K562 (cell line): ENCODE results near the gene SLAIN2. TPM values are rescaled to one million over a fixed set of nuclear protein-coding genes. Genes with fewer than 3 reads are reported as not detected.

ENCODE experiments used
- ATAC-seq: fragments of 200-7000 bp; cut with Tn5 transposase; 3 replicates; pipeline ENCODE4 v1.9.1; 2020; ENCODE audit warnings: moderate library complexity
- BruUV-seq: library from RNA; stranded (reverse); fragments of 400-500 nt; replicated peaks from 2 replicates; lab custom pipeline; 2021; lab: Mats Ljungman, UMichigan
- CTCF ChIA-PET: fragments of 300-600 bp; formaldehyde crosslinking; extraction: SDS; loops from one replicate; lab custom pipeline; 2021; ENCODE audit warnings: low intra/inter-chr PET ratio; lab: Yijun Ruan, JAX
- POLR2A ChIA-PET: fragments of 300-600, 350-650 bp; sonication (Branson Sonifier 250); formaldehyde crosslinking; extraction: SDS; loops from one replicate; lab custom pipeline; 2021; ENCODE audit warnings: antibody characterized with exemption, inconsistent platforms; lab: Yijun Ruan, JAX
- DNase-seq, 4 experiments: peaks; one replicate each; pipeline versions ENCODE4 v3.0.0 to v3.0.0-alpha.2; 2011 to 2018; ENCODE audit warnings: low spot score in 3 of 4, mixed read lengths in 3 of 4; ENCODE audit errors: extremely low read depth in 1 of 4
- FAIRE-seq: peaks from 2 replicates; lab custom pipeline; 2011; peaks lifted over from hg19 to GRCh38; lab: Jason Lieb, UNC
- H2AFZ ChIP-seq: 2 replicates; pipeline ENCODE4 v1.6.0; 2011; ENCODE audit warnings: low read depth, low read length, control low read depth, inconsistent platforms
- H3K27ac ChIP-seq: fragments of 200-600 bp; 3 replicates; pipeline ENCODE4 v1.8.0; 2011; ENCODE audit warnings: low read depth, mild to moderate bottlenecking, control low read depth, inconsistent platforms, low read length, moderate library complexity, mixed read lengths; ENCODE audit errors: extremely low read depth
- H3K27me3 ChIP-seq, 2 experiments: fragments of 300-600 bp in 1 of 2; 2 replicates in 1 of 2; 3 replicates in 1 of 2; pipeline versions ENCODE4 v1.6.0 to v1.8.0; 2011; ENCODE audit warnings: inconsistent platforms in 2 of 2, low read length in 2 of 2, mild to moderate bottlenecking in 1 of 2, mixed read lengths in 1 of 2, moderate library complexity in 1 of 2; ENCODE audit not compliant: control insufficient read depth in 2 of 2, insufficient read depth in 2 of 2
- H3K36me3 ChIP-seq: fragments of 300-600 bp; 3 replicates; pipeline ENCODE4 v1.8.0; 2011; ENCODE audit warnings: mild to moderate bottlenecking, low read length, inconsistent platforms; ENCODE audit not compliant: control insufficient read depth, insufficient read depth
- H3K4me1 ChIP-seq, 2 experiments: fragments of 200-600 bp in 1 of 2; replicated peaks in 1 of 2; 2 replicates in 1 of 2; 3 replicates in 1 of 2; pipeline versions ENCODE4 v1.5.1 to v1.8.0; 2011; ENCODE audit warnings: inconsistent platforms in 2 of 2, low read length in 2 of 2, mild to moderate bottlenecking in 1 of 2, mixed read lengths in 1 of 2, moderate library complexity in 1 of 2; ENCODE audit not compliant: control insufficient read depth in 2 of 2, insufficient read depth in 2 of 2
- H3K4me2 ChIP-seq: 2 replicates; pipeline ENCODE4 v1.6.1; 2011; ENCODE audit warnings: low read length, control low read depth, inconsistent platforms, mixed read lengths; ENCODE audit not compliant: insufficient read depth
- H3K4me3 ChIP-seq: fragments of 200-600 bp; sonication (generic), shearing (Covaris generic); 2 replicates; pipeline ENCODE4 v1.5.1; 2016; ENCODE audit warnings: control low read depth, inconsistent platforms
- H3K79me2 ChIP-seq: fragments of 200-600 bp; 3 replicates; pipeline ENCODE4 v1.8.0; 2011; ENCODE audit warnings: low read length, inconsistent platforms; ENCODE audit not compliant: control insufficient read depth, insufficient read depth
- H3K9ac ChIP-seq, 2 experiments: 2 replicates each; pipeline versions ENCODE4 v1.6.0 to v1.6.1; 2011; ENCODE audit warnings: low read depth in 2 of 2, low read length in 2 of 2, control low read depth in 1 of 2, inconsistent platforms in 1 of 2, mild to moderate bottlenecking in 1 of 2, mixed read lengths in 1 of 2; ENCODE audit not compliant: insufficient read depth in 1 of 2
- H3K9me1 ChIP-seq: one replicate; pipeline ENCODE4 v1.6.0; 2011; ENCODE audit warnings: inconsistent platforms, mild to moderate bottlenecking, low read length, moderate library complexity; ENCODE audit not compliant: control insufficient read depth, insufficient read depth
- H3K9me3 ChIP-seq: replicated peaks from 2 replicates; pipeline ENCODE4 v1.5.1; 2011; ENCODE audit warnings: low read depth, low read length, inconsistent platforms; ENCODE audit not compliant: control insufficient read depth, insufficient read depth
- H4K20me1 ChIP-seq: replicated peaks from 2 replicates; pipeline ENCODE4 v1.6.1; 2011; ENCODE audit warnings: low read length, inconsistent platforms, mixed read lengths; ENCODE audit not compliant: control insufficient read depth, insufficient read depth
- ATF1 ChIP-seq, 2 experiments: fragments of 450-650 bp in 1 of 2; IDR thresholded peaks; 2 replicates each; pipeline ENCODE4 v1.6.1; 2016; ENCODE audit warnings: missing compliant biosample characterization in 1 of 2, missing genetic modification characterization in 1 of 2
- CCNT2 ChIP-seq: IDR thresholded peaks from 2 replicates; pipeline ENCODE4 v1.6.1; 2011; ENCODE audit warnings: borderline replicate concordance, low read depth, mild to moderate bottlenecking, moderate library complexity, mixed read lengths, low read length; ENCODE audit not compliant: insufficient read length; ENCODE audit errors: extremely low read depth
- MED1 ChIP-seq: sonication (generic); formaldehyde crosslinking; IDR thresholded peaks from 2 replicates; pipeline ENCODE4 v1.8.1; 2023; ENCODE audit warnings: missing genetic modification reagents, borderline replicate concordance
- NR2F6 ChIP-seq: fragments of 450-650 bp; formaldehyde crosslinking; IDR thresholded peaks from 2 replicates; pipeline ENCODE4 v1.4.0; 2020; ENCODE audit warnings: mild to moderate bottlenecking
- POLR2G ChIP-seq: fragments of 200-400 bp; formaldehyde crosslinking; IDR thresholded peaks from 2 replicates; pipeline ENCODE4 v1.6.1; 2017; ENCODE audit warnings: low read depth, mild to moderate bottlenecking, antibody characterized with exemption, low read length, moderate library complexity
- POLR3G ChIP-seq: IDR thresholded peaks from 2 replicates; pipeline ENCODE4 v1.6.1; 2011; ENCODE audit not compliant: insufficient read length, insufficient replicate concordance; ENCODE audit errors: extremely low read depth
- STAG1 ChIP-seq: sonication (generic); formaldehyde crosslinking; IDR thresholded peaks from 2 replicates; pipeline ENCODE4 v1.5.0; 2020; ENCODE audit warnings: missing genetic modification reagents, borderline replicate concordance
- TAF7 ChIP-seq: fragments of 450-650 bp; IDR thresholded peaks from 2 replicates; pipeline ENCODE4 v1.6.1; 2016; ENCODE audit warnings: missing genetic modification characterization, missing compliant biosample characterization
- TEAD1 ChIP-seq, 2 experiments: fragments of 450-650 bp in 1 of 2; sonication (generic) in 1 of 2; formaldehyde crosslinking; IDR thresholded peaks; 2 replicates each; pipeline versions ENCODE4 v1.4.0 to v1.8.0; 2020 to 2022; ENCODE audit warnings: mild to moderate bottlenecking in 2 of 2, missing genetic modification reagents in 1 of 2
- ZBED1 ChIP-seq: IDR thresholded peaks from 2 replicates; pipeline ENCODE4 v1.6.1; 2014
- ZBTB17 ChIP-seq: fragments of 450-650 bp; formaldehyde crosslinking; IDR thresholded peaks from 2 replicates; pipeline ENCODE4 v1.4.0; 2020; ENCODE audit warnings: mild to moderate bottlenecking
- ZFX ChIP-seq: sonication (generic); formaldehyde crosslinking; IDR thresholded peaks from 2 replicates; pipeline ENCODE4 v1.8.0; 2022; ENCODE audit warnings: mild to moderate bottlenecking, missing genetic modification reagents, moderate library complexity
- ZKSCAN3 ChIP-seq: fragments of 250-450 bp; sonication (Bioruptor Pico); IDR thresholded peaks from 2 replicates; pipeline ENCODE4 v1.4.0; 2020
- ZNF232 ChIP-seq: sonication (generic); formaldehyde crosslinking; IDR thresholded peaks from 2 replicates; pipeline ENCODE4 v1.8.0; 2022; ENCODE audit warnings: mild to moderate bottlenecking, missing genetic modification reagents
- ZNF764 ChIP-seq: fragments of 250-450 bp; sonication (Bioruptor Pico); IDR thresholded peaks from 2 replicates; pipeline ENCODE4 v1.4.0; 2020; ENCODE audit warnings: low read depth, mild to moderate bottlenecking, moderate library complexity
- ZNF830 ChIP-seq: fragments of 250-450 bp; sonication (Bioruptor Pico); IDR thresholded peaks from 2 replicates; pipeline ENCODE4 v1.5.0; 2021; ENCODE audit warnings: mild to moderate bottlenecking
- WGBS: fragments of 100-300 bp; shearing (Covaris generic); methylation state at CpG from one replicate; pipeline ENCODE4 v1.1.6; 2016; ENCODE audit warnings: low coverage, mixed read lengths; ENCODE audit not compliant: insufficient coverage; ENCODE audit errors: missing lambda C conversion rate; 5-methylcytosine and 5-hydroxymethylcytosine counted together
- in situ Hi-C: fragments of 300-500 bp; cut with MboI; formaldehyde crosslinking; loops from 4 replicates; pipeline ENCODE4 v1.15.0; 2018; ENCODE audit warnings: inconsistent platforms, mixed read lengths
- intact Hi-C: fragments of 100-400 bp; cut with micrococcal nuclease; formaldehyde crosslinking; loops from 2 replicates; pipeline ENCODE4 v1.14.2; 2022
- polyA plus RNA-seq, 8 experiments: library from polyadenylated mRNA; depleted of rRNA in 4 of 8; stranded (reverse) in 5 of 8; unstranded in 3 of 8; fragments of >200 nt; fragmentation: Nextera tagmentation in 2 of 8; fragmentation: Illumina TruSeq in 1 of 8; extraction: Ambion mirVana in 2 of 8; extraction: Trizol in 1 of 8; gene quantifications; 2 replicates each; pipeline versions ENCODE4 v1.2.1 to v1.2.3, GENCODE V29; 2011 to 2014; ENCODE audit warnings: inconsistent platforms in 1 of 8, missing spikeins in 1 of 8
- total RNA-seq, 7 experiments: library from RNA; depleted of rRNA in 6 of 7; stranded (reverse); fragments of >200 nt in 6 of 7; fragmentation: Illumina TruSeq in 2 of 7; extraction: Trizol in 2 of 7; gene quantifications; 2 replicates each; pipeline versions ENCODE4 v1.2.1 to v1.2.3, GENCODE V29; 2011 to 2021; ENCODE audit warnings: low replicate concordance in 1 of 7

SLAIN2 gene
- total and polyA plus RNA-seq, 9 of the 15 experiments (the other 6 are each of a cell fraction or from before 2014, with no cell fraction given): 3.5 to 116 (median 35.0) TPM

DNA sequence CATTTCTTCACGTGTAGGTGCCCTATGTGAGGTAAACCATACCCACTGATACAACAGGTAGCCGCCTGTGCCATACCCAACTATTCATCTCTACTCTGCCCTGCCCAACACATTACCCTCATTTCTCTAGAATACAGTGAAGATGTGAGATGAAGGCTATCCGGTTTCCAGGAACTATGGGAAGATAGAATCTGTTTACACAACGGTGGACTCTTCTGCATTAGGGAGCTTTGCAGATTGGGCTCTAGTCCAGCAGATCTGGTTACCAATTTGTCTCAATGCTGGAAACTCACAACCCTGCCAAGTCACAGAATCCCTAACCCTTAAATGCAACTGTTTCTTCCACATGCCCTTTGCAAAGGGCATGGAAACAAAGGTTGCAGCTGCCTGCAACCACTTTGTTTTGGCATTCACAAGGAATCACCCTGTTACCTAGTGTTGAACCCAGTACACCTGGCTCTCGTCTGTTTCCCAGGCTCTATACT, 6.4 kb upstream of the SLAIN2 start (continued):
- 0 out of 2 replicates have a peak, but pooled peaks have one; percentile 36 for TF ChIP-seq ZBTB17 (CRISPR knock-in tag)

DNA sequence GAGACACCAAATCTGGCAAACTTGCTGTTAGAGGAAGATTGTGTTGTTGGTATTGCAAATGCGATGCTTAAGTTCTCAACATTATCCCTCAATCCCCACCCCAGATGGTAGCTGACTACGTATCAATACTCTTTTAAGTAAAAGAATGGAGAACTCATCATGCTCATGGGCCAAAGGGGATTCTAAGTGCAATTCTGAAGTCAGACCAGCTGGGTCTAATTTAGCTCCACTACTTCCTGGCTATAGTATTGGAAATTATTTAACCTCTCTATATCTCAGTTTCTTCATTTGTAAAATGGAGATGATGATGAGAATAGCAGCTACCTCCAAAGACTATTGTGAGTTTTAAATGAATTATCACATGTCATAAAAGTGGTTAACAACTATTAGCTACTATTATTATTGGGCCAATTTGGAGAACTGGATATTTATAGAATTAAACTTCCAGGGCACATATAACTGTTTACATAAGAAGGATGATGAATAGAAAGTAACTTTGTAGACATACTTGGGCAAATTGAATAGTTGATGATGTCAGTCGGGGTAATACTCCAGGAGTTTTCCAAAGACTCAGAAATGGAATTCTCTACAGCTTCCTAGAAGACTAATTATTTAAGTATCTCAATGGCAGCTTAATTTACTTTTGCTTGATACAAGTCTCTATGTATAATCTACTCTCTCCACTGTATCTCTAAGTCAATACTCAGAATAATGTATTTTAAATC, 5.0 kb upstream of the SLAIN2 start:
- WGBS: 79% methylated on average over 3 of the region's 3 CpGs
- CTCF ChIA-PET: no interaction called here
- no TSS peak for BruUV-seq

More for the DNA sequence above, 5.0 kb upstream of the SLAIN2 start:
- TF ChIP-seq ZNF830 (CRISPR knock-in tag) (no peak), CCNT2 (no peak), ZNF232 (no peak), ZBED1 (no peak), ATF1 (CRISPR knock-in tag; IDR thresholded peaks at IDR 0.05) (no peak), ATF1 (tag; IDR thresholded peaks at IDR 0.05) (no peak), STAG1 (CRISPR knock-in tag) (no peak), MED1 (CRISPR knock-in tag) (no peak), ZKSCAN3 (CRISPR knock-in tag) (no peak), ZNF764 (CRISPR knock-in tag) (no peak), ZFX (CRISPR knock-in tag) (no peak), POLR2G (no peak), POLR3G (no peak), TAF7 (tag) (no peak), NR2F6 (no peak), TEAD1 (CRISPR knock-in tag; IDR thresholded peaks at IDR 0.05) (no peak)
- H3K27ac ChIP-seq: no peak overlapping the region
- no peaks in the 10 kb centered on the region for H3K36me3 ChIP-seq
- H2AFZ ChIP-seq: no peak overlapping the region
- H3K4me3 ChIP-seq: no peak overlapping the region
- DNase-seq (no peak), ATAC-seq (no peak), FAIRE-seq (no peak)
- no peaks in the 10 kb centered on the region; the same call in 1 of the 3 replicates for H3K79me2 ChIP-seq
- H3K27me3 ChIP-seq: no peaks in the 10 kb centered on the region
- H3K4me1 ChIP-seq: peaks cover 6 to 55% of the 10 kb centered on the region in 2 experiments; a peak in 3 of 5 replicates
- intact Hi-C loops (no loop called here), in situ Hi-C loops (no loop called here)
- no peaks in the 10 kb centered on the region for H3K9me3 ChIP-seq
- H3K9me1 ChIP-seq: no peaks in the 10 kb centered on the region
- H3K4me2 ChIP-seq: no peak overlapping the region
- H3K9ac ChIP-seq: no peak overlapping the region
- H4K20me1 ChIP-seq: no peaks in the 10 kb centered on the region
- POLR2A ChIA-PET: interaction anchor here (1.9 kb wide), 1 partner anchor 8 kb away, joined by 9 read pairs; no protein-coding TSS in a partner anchor
